Endometrium (tissue), 2 donors: ENCODE measurements around the gene PREX1.

Experiments
- FAIRE-seq: peaks from 2 replicates; lab custom pipeline; 2012; peaks lifted over from hg19 to GRCh38; lab: Jason Lieb, UNC
- donor health status: control.
- donor health status: control.

PREX1 gene

DNA sequence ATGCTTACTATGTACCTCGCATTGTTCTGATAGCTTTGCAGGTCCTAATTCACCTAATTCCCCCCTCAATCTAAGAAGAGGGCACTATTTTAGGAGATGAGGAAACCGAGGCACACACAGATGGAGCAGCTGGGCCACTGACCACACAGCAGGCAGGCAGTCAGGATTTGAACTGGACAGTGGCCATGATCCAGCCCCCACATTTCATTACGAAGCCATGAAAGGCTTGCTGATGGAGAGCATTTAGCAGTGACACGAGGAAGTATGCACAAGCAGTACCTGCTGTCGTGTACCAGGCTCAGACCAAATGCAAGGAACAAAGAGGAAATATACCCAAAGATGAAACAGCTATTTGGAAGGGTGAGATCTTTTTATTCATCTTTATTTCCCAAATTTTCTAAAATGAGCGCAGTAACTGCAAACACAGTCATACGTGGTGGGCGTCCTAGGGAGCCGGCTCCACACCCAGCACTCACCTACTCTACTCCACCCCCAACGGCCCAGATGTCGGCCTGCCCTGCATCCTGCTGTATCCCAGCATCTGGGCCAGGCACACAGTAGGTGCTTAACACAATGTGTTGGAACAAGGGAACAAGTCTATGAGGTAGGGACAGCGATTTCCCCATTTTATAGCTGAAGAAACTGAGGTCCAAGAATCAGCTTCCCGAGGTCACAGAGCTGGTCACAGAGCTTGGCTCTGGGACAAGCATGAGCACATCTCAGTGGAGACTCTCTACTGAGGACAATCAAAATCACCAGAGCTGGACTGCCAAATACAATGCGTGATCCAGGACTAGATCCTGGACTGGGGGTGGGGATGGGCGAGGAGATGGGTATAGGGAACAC is 15.0 kb downstream of the PREX1 start:
- no peak for FAIRE-seq

GRCh38 chr20:48812114-48812513 is 15.7 kb downstream of the PREX1 start:
- FAIRE-seq = peak; percentile 46

DNA sequence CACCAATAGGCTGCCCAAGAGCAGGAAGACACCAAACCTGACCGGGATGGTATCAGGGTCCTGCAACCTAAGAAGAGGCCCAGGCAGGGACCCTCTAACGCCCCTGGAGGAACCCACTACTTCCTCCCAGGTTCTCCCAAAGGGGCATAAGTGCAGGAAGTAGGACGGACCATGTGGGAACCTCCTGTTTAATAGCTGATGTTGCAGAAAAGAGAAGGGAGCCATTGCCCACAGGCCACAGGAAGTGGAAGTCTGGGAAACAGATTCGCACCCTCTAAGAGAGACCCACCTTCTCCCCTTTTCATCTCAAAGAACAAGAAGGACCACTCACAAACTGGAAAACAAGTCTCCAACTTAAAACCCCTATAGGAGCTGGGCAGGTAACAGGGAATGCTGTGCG is 18.1 kb downstream of the PREX1 start:
- FAIRE-seq = no peak

GRCh38 chr20:48808382-48809034 is 19.3 kb downstream of the PREX1 start:
- FAIRE-seq = no peak

DNA sequence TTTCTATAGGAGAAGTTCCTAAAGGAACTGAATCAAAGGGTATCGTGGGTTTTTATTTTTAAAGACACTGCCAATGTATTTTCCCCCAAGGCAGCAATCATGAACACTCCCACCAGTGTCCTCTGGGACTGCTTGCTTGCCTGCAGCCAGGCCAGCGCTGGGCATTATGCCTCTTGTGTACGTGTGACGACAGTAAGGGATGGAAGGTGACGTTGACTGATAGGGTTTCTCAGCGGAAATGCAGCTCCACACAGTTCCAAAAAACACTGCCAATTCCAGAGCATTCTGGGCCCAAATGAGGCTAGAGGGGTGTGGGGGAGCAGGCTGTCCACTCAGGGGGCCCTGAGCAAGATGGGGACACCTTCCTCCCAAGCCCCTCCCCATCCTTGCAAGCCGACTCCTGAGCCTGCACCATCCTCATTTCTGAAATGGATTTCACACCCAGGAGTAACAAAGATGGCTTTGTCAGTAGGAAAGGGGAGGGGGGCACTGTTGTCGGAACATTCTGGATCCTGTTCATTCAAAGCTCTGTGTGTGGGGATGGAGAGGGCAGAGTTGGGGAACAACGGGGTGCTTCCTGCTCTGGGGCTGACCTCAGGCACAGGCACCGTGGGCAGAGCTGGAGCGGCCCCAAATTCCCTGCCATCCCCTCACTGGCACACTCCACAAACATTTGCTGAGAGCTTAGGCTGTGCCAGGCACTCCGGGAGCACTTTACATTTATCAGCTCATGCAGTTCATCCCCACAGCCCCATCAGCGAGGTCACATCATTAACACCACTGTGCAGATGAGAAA is 20.0 kb downstream of the PREX1 start:
- no peak for FAIRE-seq

DNA sequence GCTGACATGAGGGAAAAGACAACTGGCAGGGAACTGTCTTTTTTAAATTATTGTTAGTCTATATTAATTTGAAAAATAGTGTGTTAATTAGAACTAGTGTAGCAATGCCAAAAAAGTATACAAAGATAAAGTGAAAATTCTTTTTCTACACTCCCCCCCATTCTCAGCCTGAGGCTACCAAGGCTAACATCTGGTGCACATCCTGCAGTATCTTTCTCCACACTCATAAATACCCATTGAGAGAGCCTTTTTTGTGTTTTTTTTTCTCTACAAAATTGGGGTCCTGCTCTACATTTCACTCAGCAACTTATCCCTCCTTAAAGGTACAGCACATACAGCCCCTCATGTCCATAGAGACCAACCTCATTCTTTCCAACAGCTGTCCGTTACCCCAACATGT is 20.7 kb downstream of the PREX1 start:
- FAIRE-seq = no peak

- no peak for FAIRE-seq
Observed at GRCh38 chr20:48805716-48806115, 22.1 kb downstream of the PREX1 start.

DNA sequence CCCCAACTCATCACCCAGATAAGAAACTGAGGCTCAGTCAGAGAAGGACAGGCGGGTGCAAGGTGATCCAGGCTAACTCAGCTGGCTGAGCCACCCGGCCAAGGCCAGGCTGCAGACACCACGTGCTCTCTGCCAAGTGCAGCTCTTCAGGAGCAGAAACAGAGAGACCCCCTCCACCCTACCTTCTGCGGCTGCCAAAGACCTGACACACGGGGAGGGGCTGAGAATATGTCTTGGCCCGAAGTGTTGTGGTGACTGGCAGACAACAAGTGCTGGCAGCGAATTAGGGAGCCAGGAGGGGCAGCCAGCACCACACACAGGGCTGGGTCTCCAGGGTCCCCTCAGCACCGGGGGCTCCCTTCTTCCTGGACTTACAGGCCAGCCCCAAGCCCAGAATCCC is 22.5 kb downstream of the PREX1 start:
- no peak for FAIRE-seq

GRCh38 chr20:48804300-48804980 is 23.4 kb downstream of the PREX1 start:
- FAIRE-seq = no peak

DNA sequence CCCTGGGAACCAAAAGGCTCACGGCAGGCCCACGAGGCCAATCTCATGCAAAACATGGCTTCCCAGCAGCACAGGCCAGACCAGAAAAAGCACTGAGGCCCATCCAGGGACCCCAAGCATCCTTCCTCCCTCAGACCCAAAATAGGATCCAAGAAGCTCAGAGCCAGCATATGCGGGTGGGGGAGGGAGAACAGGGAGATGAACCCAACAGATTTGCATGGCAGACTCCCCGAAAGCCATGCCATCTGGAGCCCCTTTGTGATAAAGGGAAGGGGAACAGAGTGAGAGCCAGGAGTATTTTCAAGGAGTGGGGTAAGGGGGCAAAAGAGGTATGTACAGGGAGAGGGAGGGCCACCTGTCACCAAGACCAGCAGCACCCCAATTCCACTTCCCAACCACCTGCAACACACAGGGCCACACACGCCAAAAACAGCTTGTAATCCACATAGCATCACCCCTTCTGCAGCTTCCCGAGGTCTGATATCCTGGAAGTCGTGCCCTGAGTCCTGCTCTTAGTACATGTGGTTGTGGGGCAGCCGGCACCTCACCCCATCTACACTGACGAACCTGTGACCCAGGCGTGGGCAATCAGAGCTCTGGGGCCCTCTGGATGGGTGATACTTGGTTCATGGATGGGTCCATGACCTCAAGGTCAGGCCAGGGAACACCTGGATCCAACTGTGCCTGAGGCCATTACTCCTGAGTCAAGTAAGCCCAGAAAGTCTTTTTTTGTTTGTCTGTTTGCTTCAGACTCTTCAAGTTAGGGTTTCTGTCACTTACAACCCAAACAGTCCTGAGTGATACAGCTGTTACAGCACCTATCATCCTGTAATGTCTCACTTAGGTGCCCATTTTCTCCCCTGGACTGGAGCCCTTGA is 24.4 kb downstream of the PREX1 start:
- FAIRE-seq = no peak

GRCh38 chr20:48802647-48803046 is 25.2 kb downstream of the PREX1 start:
- no peak for FAIRE-seq

DNA sequence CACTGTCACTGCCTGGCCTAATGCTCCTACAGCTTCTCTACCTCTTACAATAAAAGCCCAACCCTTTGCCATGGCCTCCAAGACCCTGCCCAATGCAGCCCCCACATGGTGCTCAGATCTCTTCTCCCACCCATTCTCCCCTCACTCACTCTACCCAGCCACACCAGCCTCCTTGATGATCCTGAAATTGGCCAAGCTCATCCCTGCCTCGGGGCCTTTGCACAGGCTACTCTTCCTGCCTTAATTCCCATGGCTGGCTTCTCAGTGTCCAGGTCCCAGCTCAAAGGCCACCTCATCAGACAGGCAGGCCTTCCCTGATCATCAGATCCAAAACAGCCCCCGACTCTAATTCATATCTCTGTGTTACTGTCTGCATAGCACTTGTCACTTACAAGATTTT is 25.6 kb downstream of the PREX1 start:
- FAIRE-seq = no peak

DNA sequence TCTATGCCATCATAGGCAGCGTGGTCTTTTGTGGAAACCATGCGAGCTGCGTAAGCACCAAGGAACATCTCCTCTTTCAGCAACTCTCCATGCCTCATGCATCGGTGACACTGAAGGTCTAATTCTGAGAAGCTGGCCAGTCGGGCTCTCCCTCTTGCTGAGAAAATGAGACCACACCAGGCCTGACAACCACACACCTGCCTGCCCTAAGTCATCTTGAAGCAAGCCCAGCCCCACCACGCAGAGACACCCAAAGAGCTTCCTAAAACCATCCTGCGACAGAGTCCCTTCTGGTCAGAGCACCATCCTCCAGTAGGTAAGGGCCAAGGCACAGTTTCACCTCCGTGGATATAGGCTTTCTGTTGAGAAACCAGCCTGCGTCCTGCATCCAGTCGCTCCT is 26.6 kb downstream of the PREX1 start:
- FAIRE-seq = no peak

DNA sequence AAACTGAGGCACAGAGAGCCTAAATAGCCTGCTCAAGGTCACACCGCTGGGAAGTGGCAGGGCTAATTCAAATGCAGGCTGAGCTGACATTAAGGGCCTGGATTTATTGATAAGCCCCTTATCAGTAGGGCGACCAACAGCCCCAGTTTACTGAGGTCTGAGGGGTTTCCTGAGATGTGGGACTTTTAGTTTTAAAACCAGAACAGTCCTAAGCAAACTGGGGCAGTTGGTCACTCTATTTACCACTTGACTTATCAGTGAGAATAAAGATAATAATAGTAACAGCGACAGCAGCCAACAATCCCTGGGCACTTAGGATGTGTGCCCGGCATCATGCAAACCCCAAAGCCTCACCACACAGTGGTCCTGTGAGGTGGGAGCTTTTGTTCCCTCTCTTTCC is 27.6 kb downstream of the PREX1 start:
- no peak for FAIRE-seq

- no peak for FAIRE-seq
Observed at GRCh38 chr20:48799328-48800105, 28.3 kb downstream of the PREX1 start.

GRCh38 chr20:48797850-48798747 is 29.7 kb downstream of the PREX1 start:
- FAIRE-seq = no peak

DNA sequence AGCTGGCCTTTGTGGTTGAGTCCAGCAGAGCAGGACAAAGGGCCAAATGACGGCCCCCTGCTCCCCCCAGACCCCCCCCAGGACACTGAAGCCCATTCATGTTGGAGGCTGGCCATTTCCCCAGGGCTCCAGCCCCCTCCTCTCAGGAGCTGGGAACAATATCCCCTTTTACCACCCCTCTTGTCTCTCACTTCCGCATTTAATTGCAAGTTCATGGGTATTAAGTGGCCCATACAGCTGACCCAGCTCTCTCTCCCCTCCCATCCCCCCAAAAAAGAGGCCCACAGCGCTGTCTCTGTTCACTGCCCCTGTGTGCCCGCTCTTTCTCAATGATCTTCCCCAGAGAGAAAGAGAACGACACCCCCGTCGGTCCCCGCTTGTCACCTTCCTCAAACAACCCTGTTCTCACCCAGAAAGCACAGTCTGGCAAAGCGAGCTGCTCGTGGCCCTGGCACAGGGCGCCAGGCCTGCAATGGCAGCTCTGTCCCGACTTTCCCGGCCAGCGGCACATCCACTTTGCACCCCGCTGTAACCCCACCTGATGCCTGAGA is 30.4 kb downstream of the PREX1 start:
- no peak for FAIRE-seq

GRCh38 chr20:48795732-48796131 is 32.1 kb downstream of the PREX1 start:
- FAIRE-seq = no peak

DNA sequence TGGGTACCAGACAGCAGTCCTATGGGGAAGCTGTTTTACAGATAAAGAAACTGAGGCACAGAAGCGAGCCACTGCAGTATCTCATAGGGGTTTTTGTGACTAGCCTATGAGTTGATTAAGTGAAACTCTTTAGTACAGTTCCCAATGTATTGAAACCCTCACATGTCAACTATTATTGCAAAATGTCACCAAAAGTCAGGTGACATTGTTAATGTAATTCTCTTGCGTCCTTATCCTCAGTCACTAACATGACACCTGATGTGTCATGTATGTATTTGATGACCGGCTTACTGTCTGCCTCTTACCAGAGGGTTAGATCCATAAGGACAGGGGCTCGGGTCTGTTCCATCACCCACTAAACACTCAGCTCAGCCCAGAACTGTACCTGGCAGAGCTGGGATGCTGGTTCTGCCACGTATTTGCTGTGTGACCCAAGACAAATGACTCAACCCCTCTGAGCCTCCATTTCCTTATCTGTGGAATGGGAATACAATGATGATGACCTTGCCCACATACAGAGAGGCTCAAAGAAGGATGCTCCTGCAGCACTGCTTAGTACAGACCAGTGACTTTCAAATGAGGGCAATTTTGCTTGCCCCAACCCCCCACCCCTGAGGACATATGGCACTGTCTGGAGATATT is 32.9 kb downstream of the PREX1 start:
- no peak for FAIRE-seq
